GM13976 (cell line): ENCODE results near the gene DST.

ENCODE experiments used
- DNase-seq: peaks from one replicate; pipeline ENCODE4 v3.0.0; 2012; ENCODE audit warnings: low spot score
- CTCF ChIP-seq: IDR thresholded peaks from 2 replicates; pipeline ENCODE4 v1.5.1; 2012; ENCODE audit warnings: borderline replicate concordance, mild to moderate bottlenecking; ENCODE audit not compliant: insufficient read depth; ENCODE audit errors: extremely low read depth, missing control alignments, control extremely low read depth
- in situ Hi-C: fragments of 300-500 bp; cut with MboI; formaldehyde crosslinking; loops from one replicate; pipeline ENCODE4 v1.12.0; 2022; ENCODE audit warnings: low sequenced_read_pairs, mixed read lengths, inconsistent platforms; ENCODE audit not compliant: unreplicated experiment

Gene DST

GRCh38 chr6:56463443-56463842 lies 179.2 kb downstream of the DST start:
- in situ Hi-C loops, result no loop called here
- no peak for TF ChIP-seq CTCF
- DNase-seq, result no peak

- DNase-seq, result no peak
- in situ Hi-C loops, result no loop called here
- no peak for TF ChIP-seq CTCF
Observed at GRCh38 chr6:56459030-56459805, 183.5 kb downstream of the DST start.

GRCh38 chr6:56458324-56458884 lies 184.3 kb downstream of the DST start:
- DNase-seq, result no peak
- in situ Hi-C loops, result no loop called here
- TF ChIP-seq CTCF, result no peak

GRCh38 chr6:56456785-56457184 lies 185.9 kb downstream of the DST start:
- in situ Hi-C loops, result no loop called here
- DNase-seq, result no peak
- no peak for TF ChIP-seq CTCF

GRCh38 chr6:56450882-56451739 lies 191.6 kb downstream of the DST start:
- in situ Hi-C loops, result no loop called here
- no peak for DNase-seq
- TF ChIP-seq CTCF, result no peak

GRCh38 chr6:56450376-56450775 lies 192.3 kb downstream of the DST start:
- TF ChIP-seq CTCF, result no peak
- no peak for DNase-seq
- in situ Hi-C loops, result no loop called here
